ENCODE results near the gene PTPN22. TPM values are rescaled to one million over a fixed set of nuclear protein-coding genes. Genes with fewer than 3 reads are reported as not detected.

PTPN22 gene
- total RNA-seq, 4 donors from 2014 or later = 0.27 to 1.4 (median 1.1) TPM

DNA sequence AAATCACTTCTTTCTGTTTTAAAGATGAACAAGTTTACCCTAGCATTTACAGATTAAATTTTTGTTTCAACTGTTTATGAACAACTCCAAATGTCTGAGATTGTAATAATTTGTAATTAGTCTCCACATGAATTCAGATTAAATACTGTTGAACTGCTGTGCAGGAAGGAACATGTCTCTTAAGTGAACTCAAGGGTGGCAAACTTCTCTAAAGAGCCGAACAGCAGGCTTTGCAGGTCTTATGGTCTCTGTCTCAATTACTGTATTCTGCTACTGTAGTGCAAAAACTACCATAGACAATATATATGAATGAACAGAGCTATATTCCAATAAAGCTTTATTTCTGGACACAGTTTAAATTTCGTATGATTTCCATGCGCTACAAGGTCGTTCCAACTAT lies 65.9 kb downstream of the PTPN22 start:
- ATAC-seq = no peak

DNA sequence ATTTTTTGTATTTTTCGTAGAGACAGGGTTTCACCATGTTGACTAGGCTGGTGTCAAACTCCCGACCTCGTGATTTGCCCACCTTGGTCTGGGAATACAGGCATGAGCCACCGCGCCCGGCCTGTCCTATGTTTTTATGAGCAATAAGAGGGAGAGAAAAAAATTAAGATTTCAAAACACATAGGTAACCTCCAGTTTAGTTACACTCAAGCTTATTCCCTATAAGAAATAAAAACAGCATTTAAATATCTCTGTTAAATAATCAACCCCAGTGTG lies 66.3 kb downstream of the PTPN22 start:
- H3K27ac ChIP-seq = no peak overlapping the region

More for the DNA sequence above, 65.9 kb downstream of the PTPN22 start:
- no peak overlapping the region for H3K4me3 ChIP-seq
- no peak overlapping the region for H3K27ac ChIP-seq
- 89 to 96% methylated on average over 4 of the region's 4 CpGs for WGBS, 2 donors (ENCODE audit: low coverage in 1 of 2)
- TF ChIP-seq POLR2AphosphoS5 (IDR thresholded peaks at IDR 0.05) = no peak
- no peak for TF ChIP-seq POLR2A (IDR thresholded peaks at IDR 0.05)
- TF ChIP-seq, protein P1, sequence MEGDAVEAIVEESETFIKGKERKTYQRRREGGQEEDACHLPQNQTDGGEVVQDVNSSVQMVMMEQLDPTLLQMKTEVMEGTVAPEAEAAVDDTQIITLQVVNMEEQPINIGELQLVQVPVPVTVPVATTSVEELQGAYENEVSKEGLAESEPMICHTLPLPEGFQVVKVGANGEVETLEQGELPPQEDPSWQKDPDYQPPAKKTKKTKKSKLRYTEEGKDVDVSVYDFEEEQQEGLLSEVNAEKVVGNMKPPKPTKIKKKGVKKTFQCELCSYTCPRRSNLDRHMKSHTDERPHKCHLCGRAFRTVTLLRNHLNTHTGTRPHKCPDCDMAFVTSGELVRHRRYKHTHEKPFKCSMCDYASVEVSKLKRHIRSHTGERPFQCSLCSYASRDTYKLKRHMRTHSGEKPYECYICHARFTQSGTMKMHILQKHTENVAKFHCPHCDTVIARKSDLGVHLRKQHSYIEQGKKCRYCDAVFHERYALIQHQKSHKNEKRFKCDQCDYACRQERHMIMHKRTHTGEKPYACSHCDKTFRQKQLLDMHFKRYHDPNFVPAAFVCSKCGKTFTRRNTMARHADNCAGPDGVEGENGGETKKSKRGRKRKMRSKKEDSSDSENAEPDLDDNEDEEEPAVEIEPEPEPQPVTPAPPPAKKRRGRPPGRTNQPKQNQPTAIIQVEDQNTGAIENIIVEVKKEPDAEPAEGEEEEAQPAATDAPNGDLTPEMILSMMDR (IDR thresholded peaks at IDR 0.05) = no peak
- TF ChIP-seq EP300 (IDR thresholded peaks at IDR 0.05) = no peak
- no peaks in the 10 kb centered on the region for H3K27me3 ChIP-seq
- H3K4me1 ChIP-seq = peaks cover 4 to 87% (median 9%) of the 10 kb centered on the region in 3 donors
- H3K9me3 ChIP-seq = no peaks in the 10 kb centered on the region
- no peaks in the 10 kb centered on the region for H3K36me3 ChIP-seq

DNA sequence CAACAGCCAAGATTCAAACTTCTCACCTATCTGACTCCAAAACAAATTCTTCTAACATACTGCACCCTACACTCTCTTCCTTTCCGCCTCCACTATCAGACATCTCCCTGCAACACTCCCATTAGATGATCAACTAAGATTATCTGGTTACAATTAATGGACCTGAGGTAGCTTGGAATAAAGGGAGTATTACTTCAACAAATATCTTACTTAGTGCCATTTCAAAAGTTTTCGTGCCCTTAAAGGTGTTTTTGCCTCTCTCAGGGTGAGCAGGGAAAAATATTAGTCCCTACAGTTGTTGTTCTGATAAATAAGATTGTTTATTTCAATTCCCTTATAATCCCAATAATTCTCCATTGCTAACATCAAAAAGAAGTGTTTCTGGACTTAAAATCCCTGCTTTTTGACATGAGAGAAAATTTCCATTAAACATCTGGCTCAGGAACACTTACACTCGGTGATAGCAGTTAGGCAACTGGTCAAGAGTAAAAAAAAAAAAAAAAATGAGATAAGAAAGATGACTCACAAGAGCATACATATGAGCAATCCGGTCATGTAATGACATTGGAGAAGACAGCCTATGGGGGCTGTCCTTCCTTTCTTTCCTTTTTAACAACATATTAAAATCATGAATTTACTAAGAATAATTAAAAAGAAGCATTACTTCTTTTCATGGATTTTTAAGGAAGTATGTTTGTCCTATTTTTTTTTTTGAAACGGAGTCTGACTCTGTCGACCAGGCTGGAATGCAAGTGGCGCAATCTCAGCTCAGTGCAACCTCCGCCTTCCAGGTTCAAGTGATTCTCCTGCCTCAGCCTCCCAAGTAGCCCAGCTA lies 66.9 kb downstream of the PTPN22 start:
- TF ChIP-seq, protein P1 (IDR thresholded peaks at IDR 0.05) = no peak
- TF ChIP-seq POLR2A (IDR thresholded peaks at IDR 0.05) = no peak
- no peak for TF ChIP-seq EP300 (IDR thresholded peaks at IDR 0.05)
- TF ChIP-seq POLR2AphosphoS5 (IDR thresholded peaks at IDR 0.05) = no peak
- Histone ChIP-seq H3K27me3 (no peaks in the 10 kb centered on the region), H3K4me1 (peaks cover 4 to 87% (median 9%) of the 10 kb centered on the region in 3 donors), H3K4me3 (no peak overlapping the region), H3K9me3 (no peaks in the 10 kb centered on the region), H3K27ac (no peak overlapping the region), H3K36me3 (no peaks in the 10 kb centered on the region)
- no peak for ATAC-seq
- 65 to 79% methylated on average over 7 to 8 of the region's 8 CpGs for WGBS, 2 donors (ENCODE audit: low coverage in 1 of 2)

More for the DNA sequence above, 66.3 kb downstream of the PTPN22 start:
- WGBS, 2 donors (ENCODE audit: low coverage in 1 of 2) = 100% methylated on average over 5 to 6 of the region's 6 CpGs
- Histone ChIP-seq H3K4me3 (no peak overlapping the region), H3K4me1 (peaks cover 4 to 87% (median 9%) of the 10 kb centered on the region in 3 donors), H3K27me3 (no peaks in the 10 kb centered on the region), H3K9me3 (no peaks in the 10 kb centered on the region), H3K36me3 (no peaks in the 10 kb centered on the region)
- no peak for ATAC-seq
- TF ChIP-seq EP300 (IDR thresholded peaks at IDR 0.05) = no peak
- TF ChIP-seq POLR2AphosphoS5 (IDR thresholded peaks at IDR 0.05) = no peak
- TF ChIP-seq POLR2A (IDR thresholded peaks at IDR 0.05) = no peak
- TF ChIP-seq, protein P1 (IDR thresholded peaks at IDR 0.05) = no peak

DNA sequence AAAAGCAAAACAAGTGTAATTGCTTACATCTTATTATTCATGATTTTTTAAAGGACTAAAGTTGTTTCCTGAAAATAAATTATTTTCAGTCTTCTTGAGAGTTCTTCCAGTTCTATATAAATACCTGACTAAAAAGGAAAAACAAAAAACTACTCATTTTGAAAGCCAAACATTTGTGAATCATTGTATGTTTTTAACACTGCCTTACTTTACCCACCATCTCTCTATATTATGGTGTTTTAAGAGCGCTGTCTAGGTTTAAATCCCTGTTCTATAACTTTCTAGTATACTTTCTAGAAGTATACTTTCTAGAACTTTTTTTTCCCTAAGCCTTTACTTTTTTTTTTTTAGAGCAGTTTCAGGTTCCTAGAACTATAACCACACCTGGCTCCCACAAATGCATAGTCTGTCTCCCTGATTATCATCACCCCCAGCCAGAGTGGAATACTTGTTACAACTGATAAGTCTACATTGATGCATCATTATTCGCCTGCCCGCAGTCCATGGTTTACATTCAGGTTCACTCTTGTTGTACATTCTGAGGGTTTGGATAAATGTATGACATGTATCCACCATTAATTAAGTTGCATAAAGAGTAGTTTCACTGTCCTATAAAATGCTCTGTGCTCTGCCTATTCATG lies 69.0 kb downstream of the PTPN22 start:
- no peak for ATAC-seq
- Histone ChIP-seq H3K36me3 (peaks cover 0 to 4% of the 10 kb centered on the region in 2 donors), H3K27ac (no peak overlapping the region), H3K4me3 (no peak overlapping the region), H3K27me3 (no peaks in the 10 kb centered on the region), H3K9me3 (no peaks in the 10 kb centered on the region), H3K4me1 (peaks cover 4 to 89% (median 8%) of the 10 kb centered on the region in 3 donors)
- 87 to 95% methylated on average over 3 of the region's 3 CpGs for WGBS, 2 donors (ENCODE audit: low coverage in 1 of 2)
- no peak for TF ChIP-seq POLR2AphosphoS5 (IDR thresholded peaks at IDR 0.05)
- TF ChIP-seq, protein P1 (IDR thresholded peaks at IDR 0.05) = no peak
- no peak for TF ChIP-seq EP300 (IDR thresholded peaks at IDR 0.05)
- no peak for TF ChIP-seq POLR2A (IDR thresholded peaks at IDR 0.05)
